Parathyroid adenoma (tissue), 2 donors: Measurements from ENCODE around the gene MPC1L.
"Not testable (repeated sequence)": the region's sequence is repeated elsewhere in the genome, so short reads cannot be mapped to it uniquely, and the experiment has no call there.

Experiments used
- H2AFZ ChIP-seq: fragments of 300-600 bp; sonication (generic); one replicate; pipeline ENCODE4 v1.7.0; 2017; ENCODE audit warnings: antibody characterized with exemption, mild to moderate bottlenecking
- H3K27ac ChIP-seq: fragments of 300-600 bp; sonication (generic); one replicate; pipeline ENCODE4 v1.7.0; 2017
- H3K27me3 ChIP-seq: fragments of 300-600 bp; sonication (generic); one replicate; pipeline ENCODE4 v1.7.0; 2017; ENCODE audit warnings: low read length; ENCODE audit not compliant: control insufficient read depth, insufficient read depth
- H3K36me3 ChIP-seq: fragments of 300-600 bp; sonication (generic); one replicate; pipeline ENCODE4 v1.7.0; 2017; ENCODE audit warnings: low read length; ENCODE audit not compliant: control insufficient read depth, insufficient read depth
- H3K4me1 ChIP-seq: fragments of 300-600 bp; sonication (generic); one replicate; pipeline ENCODE4 v1.7.0; 2017; ENCODE audit warnings: control low read depth
- H3K4me2 ChIP-seq: fragments of 300-600 bp; sonication (generic); one replicate; pipeline ENCODE4 v1.7.0; 2017; ENCODE audit warnings: low read length
- H3K4me3 ChIP-seq: fragments of 300-600 bp; sonication (generic); one replicate; pipeline ENCODE4 v1.7.0; 2017; ENCODE audit warnings: low read depth, low read length
- H3K79me2 ChIP-seq: fragments of 300-600 bp; sonication (generic); one replicate; pipeline ENCODE4 v1.7.0; 2017; ENCODE audit warnings: control low read depth
- H3K9ac ChIP-seq: fragments of 300-600 bp; sonication (generic); one replicate; pipeline ENCODE4 v1.7.0; 2017; ENCODE audit warnings: mild to moderate bottlenecking
- H3K9me3 ChIP-seq: fragments of 300-600 bp; sonication (generic); one replicate; pipeline ENCODE4 v1.7.0; 2017; ENCODE audit warnings: low read length; ENCODE audit not compliant: control insufficient read depth
- TF ChIP-seq, protein P1 (sequence below): fragments of 300-600 bp; sonication (generic); IDR thresholded peaks from one replicate; pipeline ENCODE4 v1.7.0; 2017; ENCODE audit warnings: antibody characterized with exemption, mild to moderate bottlenecking
- donor health status: primary hyperparathyroidism.

Gene MPC1L

DNA sequence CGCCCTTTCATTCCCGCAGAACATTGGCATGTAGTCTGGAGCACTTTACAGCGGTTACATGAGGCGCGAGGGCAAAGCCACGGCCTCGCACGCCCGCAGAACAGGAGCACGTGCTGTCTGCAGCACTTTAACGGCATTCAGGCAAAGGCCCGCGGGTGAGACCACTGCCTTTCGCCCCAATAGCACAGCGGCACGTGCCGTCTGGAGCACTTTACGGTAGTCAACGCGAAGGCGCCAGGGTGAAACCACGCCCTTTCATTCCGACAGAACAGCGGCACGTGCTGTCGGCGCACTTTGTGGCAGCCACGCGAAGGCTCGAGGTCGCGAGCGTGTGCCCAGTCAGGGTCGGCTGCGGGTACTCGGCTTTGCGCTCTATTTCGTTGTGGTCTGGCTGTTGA, at the start of gene MPC1L:
Gene MPC1L (plus strand): TSS at position 290 of the 398 bp plus-strand sequence. CDS start 138 bp downstream, outside the sequence.
- Histone ChIP-seq H3K27ac (no peak within 1 kb of the TSS), H3K9me3 (no peaks in the 10 kb centered on the region), H3K27me3 (no peaks in the 10 kb centered on the region), H3K36me3 (no peaks in the 10 kb centered on the region), H3K4me2 (no peak within 1 kb of the TSS), H3K4me3 (no peak within 1 kb of the TSS), H3K9ac (no peak within 1 kb of the TSS), H3K4me1 (no peaks in the 10 kb centered on the region), H3K79me2 (no peaks in the 10 kb centered on the region), H2AFZ (no peak within 1 kb of the TSS)
- TF ChIP-seq, protein P1, sequence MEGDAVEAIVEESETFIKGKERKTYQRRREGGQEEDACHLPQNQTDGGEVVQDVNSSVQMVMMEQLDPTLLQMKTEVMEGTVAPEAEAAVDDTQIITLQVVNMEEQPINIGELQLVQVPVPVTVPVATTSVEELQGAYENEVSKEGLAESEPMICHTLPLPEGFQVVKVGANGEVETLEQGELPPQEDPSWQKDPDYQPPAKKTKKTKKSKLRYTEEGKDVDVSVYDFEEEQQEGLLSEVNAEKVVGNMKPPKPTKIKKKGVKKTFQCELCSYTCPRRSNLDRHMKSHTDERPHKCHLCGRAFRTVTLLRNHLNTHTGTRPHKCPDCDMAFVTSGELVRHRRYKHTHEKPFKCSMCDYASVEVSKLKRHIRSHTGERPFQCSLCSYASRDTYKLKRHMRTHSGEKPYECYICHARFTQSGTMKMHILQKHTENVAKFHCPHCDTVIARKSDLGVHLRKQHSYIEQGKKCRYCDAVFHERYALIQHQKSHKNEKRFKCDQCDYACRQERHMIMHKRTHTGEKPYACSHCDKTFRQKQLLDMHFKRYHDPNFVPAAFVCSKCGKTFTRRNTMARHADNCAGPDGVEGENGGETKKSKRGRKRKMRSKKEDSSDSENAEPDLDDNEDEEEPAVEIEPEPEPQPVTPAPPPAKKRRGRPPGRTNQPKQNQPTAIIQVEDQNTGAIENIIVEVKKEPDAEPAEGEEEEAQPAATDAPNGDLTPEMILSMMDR, result no peak

DNA sequence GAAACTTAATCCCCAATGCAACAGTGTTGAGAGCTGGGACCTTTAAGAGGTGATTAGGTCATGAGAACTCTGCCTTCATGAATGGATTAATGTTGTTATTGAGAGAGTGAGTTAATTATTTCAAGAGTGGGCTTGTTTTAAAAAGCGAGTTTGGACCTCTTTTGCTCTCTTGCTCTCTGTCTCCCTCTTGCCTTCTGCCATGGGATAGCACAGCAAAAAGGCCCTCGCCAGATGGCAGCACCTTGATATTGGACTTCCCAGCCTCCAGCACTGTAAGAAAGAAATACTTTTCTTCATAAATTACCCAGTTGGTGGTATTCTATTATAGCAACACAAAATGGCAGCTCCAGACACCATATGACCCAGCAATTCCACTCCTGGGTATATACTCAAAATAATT, 49.5 kb upstream of the MPC1L start:
- TF ChIP-seq, protein P1, result peak; percentile 79
- no peaks in the 10 kb centered on the region for H3K27me3 ChIP-seq
- peak overlapping the region; percentile 24 for H3K27ac ChIP-seq
- no peak overlapping the region for H3K4me3 ChIP-seq
- no peak overlapping the region for H2AFZ ChIP-seq
- no peak overlapping the region for H3K4me2 ChIP-seq
- no peaks in the 10 kb centered on the region for H3K79me2 ChIP-seq
- H3K9ac ChIP-seq, result no peak overlapping the region
- H3K4me1 ChIP-seq, result peaks cover 24% of the 10 kb centered on the region
- H3K36me3 ChIP-seq, result no peaks in the 10 kb centered on the region
- H3K9me3 ChIP-seq, result no peaks in the 10 kb centered on the region

DNA sequence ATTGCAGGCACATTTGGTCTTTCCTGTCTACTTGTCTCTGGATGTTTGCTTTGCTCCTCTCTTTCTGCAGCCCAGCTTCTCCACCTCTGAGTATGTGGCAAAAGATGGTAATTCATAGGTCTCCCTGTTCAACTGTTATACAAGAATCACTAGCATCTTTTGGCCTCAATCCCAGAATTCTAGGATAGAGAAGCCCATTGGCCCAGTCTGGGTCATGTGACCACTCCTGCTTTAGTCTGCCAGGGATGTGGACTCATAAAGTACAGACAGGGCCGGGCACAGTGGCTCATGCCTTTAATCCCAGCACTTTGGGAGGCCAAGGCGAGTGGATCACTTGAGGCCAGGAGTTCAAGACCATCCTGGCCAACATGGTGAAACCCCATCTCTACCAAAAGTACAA, 47.8 kb upstream of the MPC1L start:
- H3K9ac ChIP-seq, H3K27me3 ChIP-seq, H3K9me3 ChIP-seq, H3K4me3 ChIP-seq, H3K79me2 ChIP-seq, H3K36me3 ChIP-seq, H3K4me2 ChIP-seq, H2AFZ ChIP-seq: not testable (repeated sequence)
- Histone ChIP-seq H3K4me1 (peaks cover 31% of the 10 kb centered on the region), H3K27ac (peak overlapping the region; percentile 99)

DNA sequence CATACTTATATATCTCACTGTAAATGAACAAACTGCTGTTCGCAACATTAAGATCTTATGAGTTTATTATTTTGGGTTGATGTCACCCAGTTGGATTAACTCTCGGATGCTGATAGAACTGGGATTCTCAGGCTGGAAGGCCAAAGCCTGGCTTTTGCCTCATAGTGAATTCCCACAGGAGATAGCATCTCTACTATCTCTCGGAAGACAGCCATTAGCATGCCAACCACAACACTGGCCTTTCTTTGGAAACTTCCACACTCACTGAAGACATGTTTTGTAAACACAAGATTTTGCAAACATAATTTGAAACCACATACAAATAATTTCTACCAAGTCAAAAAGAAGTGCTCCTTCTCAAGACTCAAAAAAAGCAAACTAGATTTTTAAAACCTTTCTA, 46.9 kb upstream of the MPC1L start:
- no peak overlapping the region for H2AFZ ChIP-seq

DNA sequence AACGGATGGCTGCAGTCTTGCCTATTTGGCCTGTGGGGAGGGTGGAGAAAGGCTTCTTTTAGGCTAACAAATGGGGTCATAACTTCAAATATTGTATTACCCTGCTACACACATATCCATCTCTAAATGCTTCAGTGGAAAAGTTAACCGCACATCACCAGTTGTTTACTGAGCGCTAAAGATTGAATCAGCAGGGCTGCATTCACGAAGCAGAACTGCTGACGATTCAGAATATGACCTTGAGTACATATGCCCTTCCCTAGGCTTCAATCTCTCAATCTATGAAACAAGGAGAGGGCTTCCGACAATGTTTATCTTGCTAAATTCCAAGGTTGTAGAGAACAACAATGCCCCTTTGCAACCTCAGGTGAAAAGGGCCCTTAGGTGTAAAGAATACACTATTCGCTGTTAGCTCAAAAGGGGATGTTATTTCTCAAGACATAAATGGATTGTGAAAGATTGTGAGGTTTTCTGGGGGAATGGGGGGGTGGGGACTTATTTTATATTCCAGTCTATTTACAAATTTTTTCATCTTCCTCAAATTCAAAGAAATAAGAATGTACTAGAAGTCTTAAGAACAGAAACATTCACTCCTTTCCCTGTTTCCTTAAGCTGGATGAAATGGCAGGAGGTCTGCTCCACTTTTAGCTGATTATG, 45.1 kb upstream of the MPC1L start:
- Histone ChIP-seq H3K9ac (no peak overlapping the region), H3K9me3 (no peaks in the 10 kb centered on the region), H3K27me3 (no peaks in the 10 kb centered on the region), H3K4me2 (peak overlapping the region; percentile 51), H3K36me3 (no peaks in the 10 kb centered on the region), H3K27ac (peak overlapping the region; percentile 99), H3K79me2 (peaks cover 19% of the 10 kb centered on the region), H2AFZ (no peak overlapping the region), H3K4me3 (no peak overlapping the region), H3K4me1 (peaks cover 29% of the 10 kb centered on the region)
- TF ChIP-seq, protein P1, result no peak

More for the DNA sequence above, 46.9 kb upstream of the MPC1L start:
- H3K79me2 ChIP-seq, result peaks cover under 1% of the 10 kb centered on the region
- no peaks in the 10 kb centered on the region for H3K27me3 ChIP-seq
- no peak overlapping the region for H3K4me3 ChIP-seq
- H3K27ac ChIP-seq, result peak overlapping the region; percentile 99
- H3K36me3 ChIP-seq, result no peaks in the 10 kb centered on the region
- no peak overlapping the region for H3K4me2 ChIP-seq
- no peak overlapping the region for H3K9ac ChIP-seq
- no peaks in the 10 kb centered on the region for H3K9me3 ChIP-seq
- TF ChIP-seq, protein P1, result no peak
- peaks cover 29% of the 10 kb centered on the region for H3K4me1 ChIP-seq
